Superior temporal gyrus (tissue), 1 donor: ENCODE results near the gene SAMD4A.
A peak's percentile ranks its signal among the peaks of the same experiment; 100 is the strongest.

Experiments
- DNase-seq: peaks from one replicate; pipeline ENCODE4 v3.0.0-alpha.2; 2016; ENCODE audit errors: extremely low spot score

Gene SAMD4A

DNA sequence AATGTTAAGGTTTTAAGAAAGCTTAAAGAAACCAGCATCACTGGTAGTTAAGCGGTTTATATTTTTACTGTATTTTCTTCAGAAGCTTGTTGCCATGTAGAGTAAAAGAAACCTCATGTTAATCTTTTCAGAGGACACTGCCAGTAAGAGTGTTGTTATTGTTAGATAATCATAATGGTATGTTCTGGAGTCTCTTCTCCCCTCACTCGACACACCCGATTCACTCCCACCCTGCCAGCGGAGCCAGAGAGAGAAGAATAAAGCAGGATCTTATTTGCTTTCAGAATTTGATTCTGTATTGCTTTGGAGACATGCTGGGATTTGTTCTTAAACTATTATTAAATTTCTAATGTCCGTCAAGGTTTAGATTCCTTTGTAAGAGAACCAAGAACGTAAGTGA lies 113.7 kb downstream of the SAMD4A start:
- no peak for DNase-seq

DNA sequence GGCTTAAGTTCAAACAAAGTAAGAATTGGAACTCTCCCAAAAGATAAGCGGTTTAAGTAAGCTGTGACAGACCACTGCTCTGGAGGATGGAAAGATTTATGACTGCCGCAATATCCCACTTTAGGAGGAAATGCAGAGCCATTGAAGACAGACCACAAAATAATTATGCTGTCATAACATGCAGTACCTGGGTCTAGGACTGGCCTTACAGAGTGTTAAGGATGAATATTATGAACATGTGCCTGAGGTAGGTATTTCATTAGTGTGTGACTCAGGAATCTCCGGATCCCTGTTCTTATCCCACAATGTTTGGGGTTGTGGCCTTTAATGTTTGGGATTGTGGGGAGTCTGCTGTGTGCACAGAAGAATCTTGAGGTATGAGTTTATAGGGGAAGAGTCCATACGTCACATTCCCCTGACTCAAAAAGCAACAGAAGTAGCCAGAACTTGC lies 114.9 kb downstream of the SAMD4A start:
- DNase-seq = no peak

DNA sequence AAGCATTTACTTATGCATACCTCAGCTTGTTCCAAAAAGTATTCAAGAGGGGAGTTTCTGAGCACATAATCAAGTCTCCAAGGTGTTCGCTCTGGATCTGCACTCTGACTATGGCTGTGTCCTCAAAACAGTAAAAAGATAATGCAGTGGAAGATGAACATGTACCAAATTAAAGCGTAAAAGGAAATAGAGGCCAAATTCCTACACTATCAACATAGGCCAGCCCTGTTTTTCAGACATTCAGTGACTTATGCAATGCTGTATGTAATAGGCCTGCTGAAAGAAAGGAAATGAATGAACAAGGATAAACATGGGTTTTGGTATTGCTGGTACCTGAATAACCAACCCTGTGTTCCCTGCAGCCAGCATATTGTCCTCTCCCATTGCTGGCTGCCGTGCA lies 115.7 kb downstream of the SAMD4A start:
- no peak for DNase-seq

DNA sequence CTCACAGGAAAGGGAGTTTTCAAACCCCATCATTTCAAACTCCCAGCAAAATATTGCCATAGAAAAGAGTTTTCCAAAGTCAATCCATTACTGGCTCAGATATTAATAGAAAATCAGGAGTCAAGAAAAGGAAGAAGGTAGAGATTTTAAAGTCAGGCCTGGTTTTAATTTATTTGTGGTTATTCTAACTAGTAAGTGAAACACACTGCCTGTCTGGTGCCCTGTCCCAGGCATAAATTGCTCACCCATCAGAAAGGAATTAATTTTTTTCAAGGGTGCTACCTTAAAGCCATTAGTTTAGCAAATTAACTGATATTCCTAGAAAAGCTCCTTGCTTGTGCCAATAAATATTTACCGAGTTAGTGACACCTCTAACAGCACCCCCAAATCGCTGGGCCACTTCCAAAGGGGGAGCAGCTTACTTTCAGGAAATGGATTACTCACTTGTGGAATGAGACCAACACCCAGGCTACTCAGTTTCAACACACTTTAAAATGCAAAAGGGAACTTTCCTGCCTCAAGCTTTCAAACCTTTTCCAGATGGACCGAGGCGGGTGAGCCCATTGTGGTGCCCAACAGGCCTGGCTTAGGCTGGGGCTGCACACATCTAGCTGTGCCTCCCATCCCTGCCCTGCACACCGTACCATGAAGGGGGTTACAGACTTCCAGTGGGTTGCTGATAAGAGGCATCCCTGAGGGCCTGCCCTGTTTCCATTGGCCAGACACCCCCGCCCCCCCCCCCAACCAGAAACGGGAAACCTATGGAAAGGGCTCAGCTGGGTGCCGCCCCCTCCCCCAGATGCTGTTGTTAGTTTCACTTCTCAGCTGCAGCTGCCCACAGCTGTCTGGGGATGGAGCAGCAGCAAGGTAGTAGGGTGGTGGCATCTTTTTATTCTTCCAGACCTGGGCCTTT lies 117.2 kb downstream of the SAMD4A start:
- DNase-seq = no peak

DNA sequence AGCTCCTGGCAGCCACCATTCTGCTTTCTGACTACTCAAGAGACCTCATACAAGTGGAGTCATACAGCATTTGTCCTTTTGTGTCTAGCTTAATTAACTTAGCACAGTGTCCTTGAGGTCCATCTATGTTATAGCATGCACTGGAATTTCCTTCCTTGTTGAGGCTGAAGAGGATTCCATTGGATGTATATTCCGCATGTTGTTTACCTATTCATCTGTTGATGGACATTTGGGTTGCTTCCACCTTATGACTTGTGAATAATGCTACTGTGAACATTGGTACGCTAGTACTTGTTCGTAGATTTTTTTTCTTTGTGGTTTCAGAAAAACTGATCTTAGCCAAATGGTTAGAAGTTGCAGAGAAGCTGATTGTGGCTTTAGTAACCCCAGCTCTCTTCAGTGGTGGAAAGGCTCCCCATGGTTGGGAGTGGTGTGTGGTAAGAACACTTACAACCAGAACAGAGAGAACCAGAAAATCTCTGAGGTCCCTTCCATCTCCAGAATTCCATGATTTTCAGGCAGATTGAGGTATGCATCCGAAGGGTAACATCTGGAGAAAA lies 118.4 kb downstream of the SAMD4A start:
- no peak for DNase-seq

DNA sequence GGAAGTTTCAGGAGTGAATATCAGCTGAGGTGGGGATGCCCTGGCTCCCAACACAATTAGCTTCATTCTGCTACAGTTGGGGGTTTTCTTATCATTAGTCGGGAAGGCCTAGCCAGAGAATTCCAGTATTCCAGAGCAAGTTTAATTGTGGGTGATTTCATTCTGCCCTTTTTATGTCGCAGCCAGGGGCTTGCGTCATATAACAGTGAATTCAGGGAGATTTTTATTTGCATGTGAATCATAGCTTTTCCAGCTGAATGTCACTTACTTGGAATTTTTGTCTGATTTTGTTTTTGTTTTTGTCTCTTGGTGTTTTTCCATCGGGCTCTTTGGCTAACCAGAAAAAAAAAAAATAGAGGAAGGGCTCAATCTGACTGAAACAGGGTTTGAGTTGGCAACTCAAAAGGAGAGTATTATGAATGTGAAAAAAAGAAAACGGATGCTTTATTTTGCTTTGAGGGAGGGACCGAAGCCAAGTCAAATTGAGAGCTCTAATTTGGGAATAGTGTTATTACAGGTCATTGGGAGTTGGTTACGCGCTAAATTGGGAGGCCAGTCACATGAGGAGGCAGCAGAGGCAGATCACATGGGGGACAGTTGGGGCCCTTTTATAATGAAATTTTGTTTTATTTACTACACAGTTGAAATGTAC lies 119.4 kb downstream of the SAMD4A start:
- DNase-seq = peak; percentile 49

DNA sequence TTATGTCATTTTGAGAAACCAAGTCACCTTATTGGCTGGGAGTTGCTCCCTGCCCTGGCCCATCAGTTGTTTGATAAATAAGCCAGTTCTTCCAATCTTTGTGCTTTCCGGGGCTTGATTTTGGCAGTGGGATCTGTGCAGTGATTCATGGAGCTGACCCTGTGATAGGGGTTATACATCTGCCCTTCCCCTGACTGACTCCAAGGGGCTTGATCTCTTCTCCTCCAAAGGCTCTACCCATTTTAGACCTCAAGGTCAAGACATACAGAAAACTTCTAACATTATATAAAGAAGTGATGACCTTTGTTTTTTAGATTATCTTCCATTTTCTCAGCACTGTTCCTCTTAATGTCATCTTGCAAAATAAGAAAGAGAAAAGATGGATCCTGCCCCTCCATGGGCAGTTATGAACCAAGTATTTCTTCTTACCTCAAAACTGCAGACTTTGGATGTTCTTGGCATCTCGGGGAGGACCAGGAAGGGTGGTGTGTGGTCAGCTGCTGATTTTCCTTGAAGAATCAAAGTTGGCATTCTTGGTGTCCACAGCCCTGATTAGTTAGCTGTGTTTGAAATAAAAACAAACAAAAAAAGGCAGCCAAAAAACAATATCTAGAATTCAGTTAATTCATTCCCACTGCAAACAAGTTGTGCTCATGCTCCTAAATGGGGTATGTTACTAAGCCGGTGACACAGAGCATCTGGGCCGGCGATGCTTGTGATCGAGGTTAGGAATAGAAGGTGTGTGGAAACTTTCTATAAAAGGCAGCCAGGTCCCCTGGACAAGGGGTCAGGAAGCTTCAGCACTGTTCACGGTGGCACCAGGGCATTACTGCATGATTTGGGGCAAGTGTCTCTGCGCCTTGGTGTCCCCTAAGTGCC lies 120.2 kb downstream of the SAMD4A start:
- DNase-seq = no peak

DNA sequence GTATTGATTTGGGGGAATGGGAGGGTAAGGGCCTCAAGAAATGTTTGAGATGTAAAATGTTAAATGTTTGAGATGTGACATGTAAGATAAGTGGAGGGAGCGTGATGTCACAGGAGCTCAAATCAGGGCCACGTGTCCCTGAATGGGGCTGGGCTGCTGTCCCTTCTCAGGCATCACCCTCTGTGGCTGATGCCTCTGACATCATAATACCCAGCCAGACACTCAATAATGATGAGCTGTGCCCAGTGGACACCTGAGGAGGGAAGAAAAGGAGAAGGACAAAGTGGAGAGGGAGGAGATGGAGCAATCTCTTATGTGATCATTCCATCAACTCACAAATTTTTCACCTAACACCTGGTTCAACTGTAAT lies 120.8 kb downstream of the SAMD4A start:
- no peak for DNase-seq

DNA sequence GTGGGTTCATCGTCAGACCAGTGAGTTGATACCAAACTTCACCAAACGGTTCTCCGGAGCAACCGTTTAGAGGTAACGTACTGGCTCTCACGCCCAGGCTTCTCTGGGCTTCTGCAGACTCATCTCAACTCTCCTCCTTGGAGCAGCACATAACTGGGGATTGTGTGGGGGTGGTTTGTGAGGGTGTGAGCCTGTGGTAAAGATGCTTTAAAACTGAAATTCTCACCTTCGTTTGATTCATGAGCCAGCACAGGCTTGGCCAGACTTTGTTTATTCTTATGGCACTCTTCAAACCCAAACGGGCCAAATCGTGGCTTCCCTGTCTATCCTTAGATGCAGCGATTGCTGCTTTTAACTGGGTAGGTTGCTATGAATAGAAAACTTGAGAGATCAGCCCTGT lies 121.3 kb downstream of the SAMD4A start:
- peak; percentile 63 for DNase-seq

DNA sequence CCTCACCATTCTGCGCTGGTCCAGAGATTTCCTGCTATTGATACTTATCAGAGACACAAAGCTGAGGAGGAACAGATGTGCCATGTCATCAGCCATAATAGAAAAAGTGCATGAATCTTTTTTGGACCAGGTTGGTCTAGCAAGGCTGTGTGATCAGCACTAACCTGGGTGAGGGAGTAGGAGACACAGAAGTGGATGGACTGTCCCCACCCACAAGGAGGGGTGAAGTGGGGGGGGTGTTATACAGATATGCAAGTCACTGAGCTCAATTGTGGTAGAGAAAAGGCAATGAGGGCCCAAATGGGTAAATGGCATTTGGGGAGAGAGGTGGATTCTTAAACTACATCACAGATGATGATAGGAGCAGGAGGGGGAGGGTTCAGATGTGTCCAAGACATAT lies 123.0 kb downstream of the SAMD4A start:
- no peak for DNase-seq

DNA sequence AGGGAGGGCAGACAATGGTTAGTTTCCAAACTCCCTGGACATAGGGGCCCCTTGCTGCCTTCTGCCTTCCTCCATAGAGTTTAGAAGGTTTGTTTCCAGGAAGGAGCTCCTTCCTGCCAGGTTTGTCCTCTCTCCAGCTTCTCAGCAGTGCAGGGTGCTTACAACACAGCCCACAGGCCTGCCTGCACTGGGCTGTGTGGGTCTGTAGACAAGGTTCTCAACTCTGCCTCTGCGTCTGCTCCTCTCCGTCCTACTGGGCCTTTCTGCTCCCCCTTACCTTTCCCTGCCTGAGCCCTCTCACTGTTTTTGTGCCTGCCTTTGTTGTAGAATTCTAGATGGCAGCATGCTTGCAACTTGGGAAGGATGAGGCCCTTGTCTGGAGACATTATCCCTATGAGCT lies 124.0 kb downstream of the SAMD4A start:
- DNase-seq = no peak

DNA sequence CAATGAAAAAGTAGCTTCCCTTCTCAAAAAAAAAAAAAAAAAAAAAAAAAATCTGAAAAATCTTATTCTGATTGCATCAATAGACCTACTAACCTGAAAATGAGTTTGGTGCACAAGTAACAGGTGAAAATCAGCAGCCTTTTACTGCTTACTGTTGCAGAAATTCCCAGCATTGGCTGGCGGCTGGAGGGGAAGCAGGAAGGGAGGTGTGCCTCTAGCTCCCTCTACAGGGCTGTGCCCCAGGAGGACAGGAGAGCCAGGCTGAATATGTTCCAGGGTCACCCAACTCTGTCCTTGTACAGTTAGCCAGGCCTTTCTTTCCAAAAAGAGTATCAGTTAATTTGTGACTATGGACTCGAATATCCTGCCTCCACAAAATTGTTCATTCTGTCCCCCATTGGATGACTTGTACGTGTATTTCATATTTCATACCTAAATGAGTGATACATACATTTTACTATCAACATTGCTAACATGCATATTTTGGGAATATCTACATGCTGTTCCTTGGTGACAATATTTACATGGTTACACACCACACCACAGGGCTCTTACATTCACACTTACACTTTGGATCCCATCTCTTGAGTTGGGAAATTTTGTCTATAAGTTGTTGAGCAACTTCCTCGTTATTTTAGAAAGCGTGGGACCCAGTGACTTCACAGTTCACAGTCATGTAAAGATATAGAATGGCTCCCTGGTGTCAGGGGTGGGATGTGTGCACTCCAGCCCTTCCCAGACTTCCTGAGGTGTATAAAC lies 124.8 kb downstream of the SAMD4A start:
- DNase-seq = peak; percentile 82

DNA sequence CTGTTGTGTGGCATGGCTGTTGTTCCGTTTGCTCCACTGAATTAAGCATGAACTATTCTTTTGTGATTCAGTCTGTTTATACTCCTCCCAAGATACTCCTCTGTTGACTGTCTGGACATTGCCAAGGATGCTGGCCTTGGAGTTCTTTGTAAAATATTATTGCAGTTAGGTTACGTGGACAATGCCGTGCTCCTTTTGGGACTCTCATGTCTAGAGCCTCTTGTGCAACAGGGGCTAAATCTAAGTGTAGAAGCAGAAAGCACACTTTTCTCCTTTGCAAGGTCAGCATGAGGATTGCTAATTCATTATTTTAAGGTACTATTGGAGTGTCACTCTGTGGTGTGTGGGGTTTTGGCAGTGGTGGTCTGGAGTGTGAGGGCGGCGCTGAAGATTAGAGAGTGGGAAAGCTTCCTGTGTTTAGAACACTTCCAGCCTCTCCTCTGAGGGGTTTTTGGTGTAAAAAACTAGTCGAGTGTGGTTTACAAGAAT lies 125.4 kb downstream of the SAMD4A start:
- DNase-seq = no peak

DNA sequence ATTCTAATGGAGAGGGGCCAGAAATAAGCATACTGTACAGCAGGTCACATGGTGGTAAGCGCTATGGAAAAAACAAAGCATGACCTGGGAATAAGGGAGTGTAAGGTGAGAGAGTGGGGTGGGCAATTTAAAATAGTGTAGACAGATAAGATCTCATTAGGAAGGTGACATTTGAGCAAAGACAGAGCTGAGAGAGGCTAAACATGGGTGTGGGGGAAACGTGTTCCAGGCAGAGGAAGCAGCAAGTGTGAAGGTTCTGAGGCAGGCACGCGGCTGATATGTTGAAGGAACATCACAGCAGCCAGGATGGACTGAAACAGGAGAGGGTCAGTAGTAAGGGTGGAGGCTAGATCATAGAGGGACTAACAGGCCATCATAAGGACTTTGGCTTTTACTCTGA lies 126.8 kb downstream of the SAMD4A start:
- no peak for DNase-seq

DNA sequence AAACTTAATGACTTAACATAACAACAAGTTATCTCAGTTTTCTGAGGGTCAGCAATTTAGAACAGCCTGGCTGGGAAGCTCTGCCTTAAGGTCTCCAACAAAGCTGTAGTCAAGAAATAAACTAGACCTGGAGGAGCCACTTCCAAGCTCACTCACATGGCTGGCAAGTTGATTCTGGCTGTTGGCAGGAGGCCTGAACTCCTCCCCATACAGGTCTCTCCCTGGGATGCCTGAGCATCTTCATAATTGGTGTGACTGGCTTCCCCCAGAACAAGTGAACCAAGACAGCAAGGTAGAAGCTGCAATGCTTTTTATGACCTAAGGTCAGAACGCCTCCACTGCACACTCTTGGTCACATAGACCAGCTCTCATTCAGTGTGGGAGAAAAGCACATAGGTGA lies 128.3 kb downstream of the SAMD4A start:
- no peak for DNase-seq

DNA sequence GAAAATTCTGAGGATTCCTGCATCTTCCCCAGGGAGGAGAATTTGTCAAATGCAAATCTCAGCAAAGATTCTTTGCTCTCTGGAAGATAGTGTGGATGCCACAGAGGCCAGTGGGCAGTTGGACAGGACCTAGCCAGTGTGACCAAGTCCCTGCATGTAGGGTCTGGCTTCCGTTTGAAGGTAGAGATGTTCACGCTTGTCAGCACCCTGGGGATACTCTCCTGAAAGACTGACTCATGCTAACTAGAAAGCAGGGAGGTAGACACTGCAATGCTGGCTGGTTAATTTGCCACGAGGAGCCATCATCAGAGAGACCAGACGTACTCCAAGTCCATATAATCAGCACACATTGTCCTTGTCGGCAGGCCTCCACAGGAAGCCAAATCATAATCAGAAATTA lies 130.1 kb downstream of the SAMD4A start:
- no peak for DNase-seq

DNA sequence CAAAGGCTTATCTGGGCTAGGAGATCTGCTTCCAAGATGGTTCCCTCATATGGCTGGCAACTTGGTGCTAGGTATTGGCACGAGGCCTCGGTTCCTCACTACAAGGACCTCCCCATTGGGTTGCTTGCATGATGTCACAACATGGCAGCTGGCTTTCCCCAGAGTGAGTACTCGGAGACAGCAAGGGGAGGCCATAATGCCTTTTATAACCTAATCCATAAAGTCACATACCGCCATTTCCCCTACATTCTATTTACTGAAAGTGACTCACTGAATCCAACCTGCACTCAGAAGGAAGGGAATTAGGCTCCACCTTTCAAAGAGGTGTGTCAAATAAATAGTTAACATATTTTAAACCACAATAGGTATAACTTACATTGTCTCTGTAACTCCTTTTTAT lies 130.9 kb downstream of the SAMD4A start:
- no peak for DNase-seq

DNA sequence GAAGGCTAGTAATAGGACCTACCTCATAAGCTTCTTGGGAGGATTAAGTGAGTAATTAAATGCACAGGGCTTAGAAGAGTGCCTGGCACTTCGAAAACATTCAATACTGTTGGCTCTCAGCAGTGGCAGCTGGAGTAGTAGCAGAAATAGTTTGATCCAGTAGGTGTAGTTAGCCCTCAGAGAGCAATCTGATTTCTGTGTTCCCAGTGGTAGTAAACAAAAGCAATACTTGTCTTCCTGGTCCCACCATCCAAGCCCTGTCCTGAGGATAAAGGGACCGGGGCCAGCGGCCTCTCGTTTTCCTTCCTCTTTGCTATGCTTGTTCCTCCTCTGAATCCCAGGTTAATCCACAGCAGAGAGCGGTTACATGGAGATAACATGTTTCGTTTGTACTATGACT lies 131.6 kb downstream of the SAMD4A start:
- no peak for DNase-seq

DNA sequence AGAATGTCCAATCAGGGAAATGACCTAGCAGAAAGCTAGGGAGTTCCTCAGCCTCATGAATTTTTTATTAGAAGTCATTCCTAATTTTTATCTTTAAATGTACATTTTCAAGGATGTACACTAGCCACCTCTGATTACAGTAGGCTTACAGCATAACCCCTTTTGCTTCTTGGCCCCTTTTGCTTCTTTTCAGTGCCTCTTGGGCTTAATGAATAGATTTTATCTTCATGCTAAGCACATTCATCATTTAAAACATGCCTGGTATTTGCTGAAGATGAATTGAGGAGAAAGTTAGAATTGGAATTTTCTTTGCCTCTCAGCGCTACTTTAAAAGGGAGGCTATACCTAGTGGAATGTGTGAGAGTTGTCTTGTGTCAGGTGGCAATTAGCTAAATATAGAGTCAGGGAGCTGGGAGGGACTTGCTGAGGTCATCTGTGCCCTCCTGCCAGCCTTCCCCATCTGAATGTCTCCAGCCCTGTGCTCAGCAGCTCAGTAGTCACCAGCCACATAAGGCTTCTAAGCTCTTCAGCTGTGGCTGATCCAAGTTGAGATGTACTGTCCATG lies 132.1 kb downstream of the SAMD4A start:
- DNase-seq = no peak

DNA sequence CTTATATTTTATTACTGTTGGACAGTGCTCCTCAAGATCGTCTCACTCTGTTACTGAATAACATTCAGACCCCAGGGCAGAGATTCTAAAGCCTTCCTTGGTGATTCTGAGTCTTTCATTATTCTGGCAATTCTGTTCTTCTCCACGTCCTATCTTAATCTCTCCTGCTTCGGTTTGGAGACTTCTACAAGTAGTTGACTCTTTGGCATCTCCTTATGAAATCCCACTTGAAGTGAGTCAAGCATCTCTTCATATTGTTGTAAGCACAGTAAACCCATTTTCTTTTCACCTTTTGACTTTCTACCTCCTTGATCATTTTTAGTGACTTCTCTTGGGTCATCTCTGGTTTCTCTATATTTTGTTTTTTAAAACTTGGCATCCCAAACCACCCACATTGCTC lies 132.8 kb downstream of the SAMD4A start:
- DNase-seq = no peak

DNA sequence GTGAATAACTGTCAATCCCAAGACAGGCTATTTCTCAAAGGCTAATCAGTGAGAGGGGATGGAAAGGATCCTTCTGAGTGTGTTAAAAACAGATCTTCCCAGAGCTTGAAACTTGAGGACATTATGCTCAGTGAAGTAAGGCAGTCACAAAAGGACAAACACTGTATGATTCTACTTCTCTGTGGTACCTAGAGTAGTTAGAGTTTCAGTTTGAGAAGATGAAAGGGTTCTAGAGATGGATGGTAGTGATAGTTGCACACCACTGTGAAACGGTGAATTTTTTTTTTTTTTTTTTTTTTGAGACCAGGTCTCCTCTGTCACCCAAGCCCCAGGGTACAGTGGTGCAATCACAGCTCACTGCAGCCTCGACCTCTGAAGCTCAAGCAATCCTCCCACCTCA lies 133.8 kb downstream of the SAMD4A start:
- no peak for DNase-seq
